ENCODE data around the gene HMCN2. TPM values are rescaled to one million over a fixed set of nuclear protein-coding genes. Genes with fewer than 3 reads are reported as not detected.

The HMCN2 gene
- total and polyA plus RNA-seq, 2 donors (not counting 3 experiments of a cell fraction or from before 2014, with no cell fraction given): 0.04 to 0.24 TPM

DNA sequence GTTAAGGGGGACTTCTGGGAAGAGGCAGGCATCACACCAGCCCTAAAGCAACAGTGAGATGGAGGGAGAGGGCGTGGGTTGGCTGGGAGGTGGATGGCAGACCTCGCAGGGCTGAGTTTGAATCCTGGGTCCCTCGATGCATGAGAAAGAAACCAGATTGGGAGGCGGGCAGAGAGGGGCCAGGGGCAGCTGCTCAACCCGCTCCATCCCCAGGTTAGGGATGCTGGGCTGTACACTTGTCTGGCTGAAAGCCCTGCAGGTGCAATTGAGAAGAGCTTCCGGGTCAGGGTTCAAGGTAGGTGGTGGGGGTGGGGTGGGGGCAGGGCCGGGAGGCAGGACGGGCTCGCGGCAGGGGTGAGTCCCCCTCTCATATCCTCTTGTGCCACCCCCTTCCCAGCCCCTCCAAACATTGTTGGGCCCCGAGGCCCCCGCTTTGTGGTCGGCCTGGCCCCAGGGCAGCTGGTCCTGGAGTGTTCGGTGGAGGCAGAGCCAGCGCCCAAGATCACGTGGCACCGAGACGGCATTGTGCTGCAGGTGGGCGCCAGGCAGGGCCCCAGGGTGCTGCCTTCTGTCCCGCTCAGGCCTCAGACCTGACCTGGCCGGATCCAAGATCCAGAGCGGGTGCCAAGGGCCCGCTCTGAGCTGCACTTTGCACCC is 129.4 kb downstream of the HMCN2 start:
- dilution Hi-C loops (cut with MboI; ENCODE audit: extremely low pct_ligation_motif_present, low sequenced_read_pairs): no loop called here
- no peaks in the 10 kb centered on the region for H3K9me3 ChIP-seq (replicated peaks; ENCODE audit: control insufficient read depth, insufficient read depth, low read length)
- intact Hi-C loops (cut with micrococcal nuclease): no loop called here
- H3K27me3 ChIP-seq (ENCODE audit: control insufficient read depth in 2 of 2, insufficient read depth in 2 of 2, low read length in 2 of 2): no peaks in the 10 kb centered on the region
- no peaks in the 10 kb centered on the region for H3K4me1 ChIP-seq (ENCODE audit: control insufficient read depth, extremely low read depth, insufficient read depth, low read length)
- H3K9me1 ChIP-seq (replicated peaks; ENCODE audit: control insufficient read depth, extremely low read depth, insufficient read depth, low read length): no peaks in the 10 kb centered on the region
- TF ChIP-seq, protein P1, sequence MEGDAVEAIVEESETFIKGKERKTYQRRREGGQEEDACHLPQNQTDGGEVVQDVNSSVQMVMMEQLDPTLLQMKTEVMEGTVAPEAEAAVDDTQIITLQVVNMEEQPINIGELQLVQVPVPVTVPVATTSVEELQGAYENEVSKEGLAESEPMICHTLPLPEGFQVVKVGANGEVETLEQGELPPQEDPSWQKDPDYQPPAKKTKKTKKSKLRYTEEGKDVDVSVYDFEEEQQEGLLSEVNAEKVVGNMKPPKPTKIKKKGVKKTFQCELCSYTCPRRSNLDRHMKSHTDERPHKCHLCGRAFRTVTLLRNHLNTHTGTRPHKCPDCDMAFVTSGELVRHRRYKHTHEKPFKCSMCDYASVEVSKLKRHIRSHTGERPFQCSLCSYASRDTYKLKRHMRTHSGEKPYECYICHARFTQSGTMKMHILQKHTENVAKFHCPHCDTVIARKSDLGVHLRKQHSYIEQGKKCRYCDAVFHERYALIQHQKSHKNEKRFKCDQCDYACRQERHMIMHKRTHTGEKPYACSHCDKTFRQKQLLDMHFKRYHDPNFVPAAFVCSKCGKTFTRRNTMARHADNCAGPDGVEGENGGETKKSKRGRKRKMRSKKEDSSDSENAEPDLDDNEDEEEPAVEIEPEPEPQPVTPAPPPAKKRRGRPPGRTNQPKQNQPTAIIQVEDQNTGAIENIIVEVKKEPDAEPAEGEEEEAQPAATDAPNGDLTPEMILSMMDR (IDR thresholded peaks at IDR 0.05; ENCODE audit: extremely low read depth in 1 of 2, insufficient read depth in 1 of 2, low read depth in 1 of 2, low read length in 2 of 2): no peak
- TF ChIP-seq MYC (IDR thresholded peaks at IDR 0.05; ENCODE audit: low read depth, low read length) (no peak), POLR2AphosphoS5 (IDR thresholded peaks at IDR 0.05; ENCODE audit: insufficient read depth, low read depth, low read length) (no peak), GATA2 (IDR thresholded peaks at IDR 0.05; ENCODE audit: insufficient read depth, insufficient read length, low read depth, low read length) (no peak), FOS (IDR thresholded peaks at IDR 0.05; ENCODE audit: borderline replicate concordance, insufficient read depth, low read length) (no peak), JUN (IDR thresholded peaks at IDR 0.05; ENCODE audit: borderline replicate concordance, insufficient read depth, insufficient read length, low read depth) (no peak), POLR2A (IDR thresholded peaks at IDR 0.05; ENCODE audit: low read depth, low read length) (no peak), EZH2 (IDR thresholded peaks at IDR 0.05; ENCODE audit: borderline replicate concordance, low read depth, low read length, severe bottlenecking) (no peak)
- TF ChIP-seq, protein P2, sequence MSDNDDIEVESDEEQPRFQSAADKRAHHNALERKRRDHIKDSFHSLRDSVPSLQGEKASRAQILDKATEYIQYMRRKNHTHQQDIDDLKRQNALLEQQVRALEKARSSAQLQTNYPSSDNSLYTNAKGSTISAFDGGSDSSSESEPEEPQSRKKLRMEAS (IDR thresholded peaks at IDR 0.05; ENCODE audit: insufficient read depth, insufficient read length): no peak
- no peaks in the 10 kb centered on the region for H3K79me2 ChIP-seq (ENCODE audit: control insufficient read depth, insufficient read depth, low read length)
- H3K4me3 ChIP-seq (replicated peaks in 1 of 3; ENCODE audit: insufficient read depth in 1 of 3, low read depth in 1 of 3, low read length in 3 of 3): no peak overlapping the region
- no TSS peak for BruUV-seq (replicated peaks)
- H3K4me2 ChIP-seq (ENCODE audit: insufficient read depth, low read length): no peak overlapping the region
- ChIA-PET CTCF (no interaction called here), POLR2A (interaction anchor here (0.6 kb wide), 1 partner anchor 9 kb away, joined by 3 read pairs; no protein-coding TSS in a partner anchor)
- no peak overlapping the region for H3K27ac ChIP-seq (ENCODE audit: insufficient read depth, low read depth, low read length)
- no peak for DNase-seq (ENCODE audit: low read depth, low spot score)
- H3K9ac ChIP-seq (replicated peaks; ENCODE audit: extremely low read depth, insufficient read depth, low read length): no peak overlapping the region
- FAIRE-seq: no peak
- H3K36me3 ChIP-seq (ENCODE audit: control insufficient read depth in 2 of 2, extremely low read depth in 1 of 2, insufficient read depth in 2 of 2, low read length in 2 of 2): no peaks in the 10 kb centered on the region
- H2AFZ ChIP-seq (ENCODE audit: low read depth, low read length): no peak overlapping the region
- H4K20me1 ChIP-seq (replicated peaks; ENCODE audit: control insufficient read depth, extremely low read depth, insufficient read depth, low read length): no peaks in the 10 kb centered on the region
